Astrocyte of the hippocampus (primary cell): ENCODE results near the gene SLC1A5.
"Not testable (repeated sequence)": the region's sequence is repeated elsewhere in the genome, so short reads cannot be mapped to it uniquely, and the experiment has no call there.

Source experiments
- DNase-seq: peaks from one replicate; pipeline ENCODE4 v3.0.0; 2011; ENCODE audit warnings: low read depth, low spot score

Gene SLC1A5

GRCh38 chr19:46802152-46802551 lies 13.8 kb upstream of the SLC1A5 start:
- DNase-seq = no peak

GRCh38 chr19:46798713-46799112 lies 10.3 kb upstream of the SLC1A5 start:
- no peak for DNase-seq

- no peak for DNase-seq
Measured at GRCh38 chr19:46797881-46798280, 9.5 kb upstream of the SLC1A5 start.

- DNase-seq = no peak
Measured at GRCh38 chr19:46791944-46792343, 3.5 kb upstream of the SLC1A5 start.

GRCh38 chr19:46789371-46789770 lies 977 bp upstream of the SLC1A5 start:
- no peak for DNase-seq

GRCh38 chr19:46788968-46789338 lies 559 bp upstream of the SLC1A5 start:
- no peak for DNase-seq

GRCh38 chr19:46787331-46788261 lies 798 bp downstream of the SLC1A5 start:
- peak; percentile 72 for DNase-seq

GRCh38 chr19:46787040-46787330 lies 1.4 kb downstream of the SLC1A5 start:
- no peak for DNase-seq

- DNase-seq = peak; percentile 74
Measured at GRCh38 chr19:46786236-46787039, 2.0 kb downstream of the SLC1A5 start.

GRCh38 chr19:46785980-46786235 lies 2.5 kb downstream of the SLC1A5 start:
- DNase-seq = no peak

- no peak for DNase-seq
Measured at GRCh38 chr19:46785054-46785979, 3.1 kb downstream of the SLC1A5 start.

GRCh38 chr19:46784262-46785053 lies 3.9 kb downstream of the SLC1A5 start:
- DNase-seq = peak; percentile 82

GRCh38 chr19:46783670-46784069 lies 4.7 kb downstream of the SLC1A5 start:
- peak; percentile 34 for DNase-seq

- no peak for DNase-seq
Measured at GRCh38 chr19:46782355-46783019, 5.9 kb downstream of the SLC1A5 start.

GRCh38 chr19:46777956-46778645 lies 10.3 kb downstream of the SLC1A5 start:
- not testable (repeated sequence) for DNase-seq

GRCh38 chr19:46776927-46777911 lies 11.2 kb downstream of the SLC1A5 start:
- DNase-seq = no peak

- DNase-seq = no peak
Measured at GRCh38 chr19:46775642-46776258, 12.6 kb downstream of the SLC1A5 start.

- DNase-seq = no peak
Measured at GRCh38 chr19:46773018-46773399, 15.4 kb downstream of the SLC1A5 start.
